HG02885 (cell line): ENCODE measurements around the gene CELF2.
"Not testable (repeated sequence)": the region's sequence is repeated elsewhere in the genome, so short reads cannot be mapped to it uniquely, and the experiment has no call there.

Source experiments
- ATAC-seq: cut with Tn5 transposase; IDR thresholded peaks from one replicate; pipeline ENCODE4 v1.9.1; 2021; ENCODE audit warnings: mild to moderate bottlenecking; ENCODE audit not compliant: unreplicated experiment, poor library complexity

CELF2 gene

GRCh38 chr10:11017570-11018431 lies at the start of gene CELF2:
Gene CELF2 (plus strand): TSS chr10:11017872. CDS start chr10:11018090, 218 bp downstream.
- peak; percentile 81 for ATAC-seq

GRCh38 chr10:10968257-10968588 lies 49.4 kb upstream of the CELF2 start:
- no peak for ATAC-seq

- ATAC-seq, result no peak
These were observed 44.4 kb upstream of the CELF2 start for GRCh38 chr10:10973310-10973709.

GRCh38 chr10:10975647-10976046 lies 42.0 kb upstream of the CELF2 start:
- no peak for ATAC-seq

- no peak for ATAC-seq
These were observed 41.0 kb upstream of the CELF2 start for GRCh38 chr10:10976652-10977051.

- ATAC-seq, result no peak
These were observed 40.3 kb upstream of the CELF2 start for GRCh38 chr10:10977226-10977956.

- no peak for ATAC-seq
These were observed 39.7 kb upstream of the CELF2 start for GRCh38 chr10:10977978-10978377.

GRCh38 chr10:10985361-10985760 lies 32.3 kb upstream of the CELF2 start:
- ATAC-seq, result no peak

GRCh38 chr10:10986606-10987005 lies 31.1 kb upstream of the CELF2 start:
- no peak for ATAC-seq

GRCh38 chr10:10987111-10987510 lies 30.6 kb upstream of the CELF2 start:
- no peak for ATAC-seq

- ATAC-seq, result no peak
These were observed 28.0 kb upstream of the CELF2 start for GRCh38 chr10:10989669-10990068.

GRCh38 chr10:10991144-10991543 lies 26.5 kb upstream of the CELF2 start:
- ATAC-seq, result no peak

- ATAC-seq, result no peak
These were observed 25.6 kb upstream of the CELF2 start for GRCh38 chr10:10992072-10992471.

GRCh38 chr10:10992961-10993714 lies 24.5 kb upstream of the CELF2 start:
- ATAC-seq, result no peak

GRCh38 chr10:10993785-10994184 lies 23.9 kb upstream of the CELF2 start:
- ATAC-seq, result no peak

GRCh38 chr10:10994360-10994759 lies 23.3 kb upstream of the CELF2 start:
- no peak for ATAC-seq

- no peak for ATAC-seq
These were observed 22.6 kb upstream of the CELF2 start for GRCh38 chr10:10995120-10995519.

- ATAC-seq, result no peak
These were observed 20.6 kb upstream of the CELF2 start for GRCh38 chr10:10996966-10997620.

- ATAC-seq, result not testable (repeated sequence)
These were observed 18.2 kb upstream of the CELF2 start for GRCh38 chr10:10999501-10999900.

- ATAC-seq, result no peak
These were observed 15.2 kb upstream of the CELF2 start for GRCh38 chr10:11002485-11002884.
